H1 (cell line): ENCODE measurements around the gene OAT. TPM values are rescaled to one million over a fixed set of nuclear protein-coding genes. Genes with fewer than 3 reads are reported as not detected.

Source experiments
- CHD2 ChIP-seq: IDR thresholded peaks from 2 replicates; pipeline ENCODE4 v1.6.1; 2012; ENCODE audit warnings: low read length, improper control_type of control experiment
- CHD7 ChIP-seq: fragments of 300-600 bp; sonication (generic); IDR thresholded peaks from 2 replicates; pipeline ENCODE4 v1.7.1; 2012; ENCODE audit warnings: low read length, moderate library complexity, mild to moderate bottlenecking, inconsistent platforms; ENCODE audit not compliant: insufficient replicate concordance
- CTCF ChIP-seq, 3 experiments: IDR thresholded peaks; 1 replicate in 2 of 3; 2 replicates in 1 of 3; pipeline versions ENCODE4 v1.5.1 to v1.6.1; 2011; ENCODE audit warnings: low read length in 3 of 3, mild to moderate bottlenecking in 3 of 3, inconsistent platforms in 2 of 3, low read depth in 1 of 3, moderate library complexity in 1 of 3; ENCODE audit not compliant: insufficient read depth in 1 of 3; ENCODE audit errors: control extremely low read depth in 1 of 3
- JUN ChIP-seq: IDR thresholded peaks from 2 replicates; pipeline ENCODE4 v1.6.1; 2011; ENCODE audit warnings: low read depth, mild to moderate bottlenecking, improper control_type of control experiment, low read length
- KDM1A ChIP-seq: fragments of 200-600, 300-600 bp; sonication (generic); IDR thresholded peaks from 2 replicates; pipeline ENCODE4 v1.7.1; 2016; ENCODE audit warnings: mild to moderate bottlenecking, low read length, borderline replicate concordance
- RBBP5 ChIP-seq: IDR thresholded peaks from 2 replicates; pipeline ENCODE4 v1.7.1; 2012; ENCODE audit warnings: low read depth, mild to moderate bottlenecking, inconsistent platforms, low read length, moderate library complexity, borderline replicate concordance
- SIRT6 ChIP-seq: IDR thresholded peaks from one replicate; pipeline ENCODE4 v1.7.1; 2012; ENCODE audit warnings: low read length, inconsistent platforms
- SP2 ChIP-seq: IDR thresholded peaks from 2 replicates; pipeline ENCODE4 v1.6.1; 2012; ENCODE audit warnings: mild to moderate bottlenecking, low read length, inconsistent platforms
- polyA plus RNA-seq, 7 experiments: library from polyadenylated mRNA; depleted of rRNA in 3 of 7; stranded (reverse) in 5 of 7; unstranded in 2 of 7; fragments of >200 nt in 5 of 7; fragments of 200-250 nt in 2 of 7; gene quantifications; 1 replicate in 5 of 7; 2 replicates in 1 of 7; 4 replicates in 1 of 7; pipeline versions ENCODE4 v1.2.1 to v1.2.3, GENCODE V29; 2011 to 2013; ENCODE audit warnings: missing spikeins in 2 of 7, mixed read lengths in 2 of 7
- total RNA-seq: library from RNA; stranded (reverse); fragmentation: NEBNext Ultra II Directional; extraction: Animal tissue kit (Norgen Biotek cat#: 25700); gene quantifications from 2 replicates; pipeline ENCODE4 v1.2.1, GENCODE V29; 2021

Gene OAT
- total and polyA plus RNA-seq, 2 of the 8 experiments (the other 6 are each of a cell fraction or from before 2014, with no cell fraction given): 67.8 to 121 TPM

GRCh38 chr10:124461642-124462347 lies 43.1 kb upstream of the OAT start, which contains the start of gene LHPP (continued):
- TF ChIP-seq CHD7 (no peak), SP2 (no peak), JUN (no peak), CTCF (IDR thresholded peaks at IDR 0.05; ENCODE audit: control extremely low read depth in 1 of 3, insufficient read depth in 1 of 3, low read depth in 1 of 3, low read length in 3 of 3) (peak in 2 of 3 experiments; percentile 5 to 15; a peak in 2 of 4 replicates), RBBP5 (peak; percentile 84; the same call in 1 of the 2 replicates), CHD2 (no peak), SIRT6 (no peak), KDM1A (no peak)
